Fibroblast of pulmonary artery (primary cell): Measurements from ENCODE around the gene FANCL.
"Not testable (repeated sequence)": the region's sequence is repeated elsewhere in the genome, so short reads cannot be mapped to it uniquely, and the experiment has no call there.

Source experiments
- DNase-seq: peaks from one replicate; pipeline ENCODE4 v3.0.0-alpha.2; 2010; ENCODE audit warnings: low read depth
- H3K4me3 ChIP-seq: replicated peaks from 2 replicates; pipeline ENCODE4 v1.5.1; 2011; ENCODE audit warnings: low read depth, mild to moderate bottlenecking, control low read depth, low read length, moderate library complexity
- TF ChIP-seq, protein P1 (sequence below): IDR thresholded peaks from 2 replicates; pipeline ENCODE4 v1.5.1; 2011; ENCODE audit warnings: mild to moderate bottlenecking, control low read depth, low read length, inconsistent platforms; ENCODE audit errors: missing control alignments

Gene FANCL

DNA sequence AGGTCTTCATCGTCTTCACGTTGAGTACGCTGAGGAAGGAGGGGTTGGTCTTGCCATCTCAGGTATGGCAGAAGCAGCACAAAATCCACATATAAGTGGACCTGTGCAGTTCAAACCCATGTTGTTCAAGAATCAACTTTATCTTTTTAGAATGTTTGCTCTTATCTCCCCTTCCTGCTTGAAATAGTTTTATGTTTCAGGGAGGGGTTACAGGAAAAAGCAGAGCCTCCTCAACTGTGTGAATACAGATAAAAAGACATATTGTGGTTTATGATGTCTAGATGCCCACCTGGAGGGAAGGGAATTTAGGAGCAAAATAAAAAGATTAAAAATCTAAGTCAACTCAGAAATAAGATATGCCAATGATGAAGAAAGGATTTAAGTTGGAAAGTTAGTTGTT, 118.6 kb downstream of the FANCL start:
- TF ChIP-seq, protein P1, sequence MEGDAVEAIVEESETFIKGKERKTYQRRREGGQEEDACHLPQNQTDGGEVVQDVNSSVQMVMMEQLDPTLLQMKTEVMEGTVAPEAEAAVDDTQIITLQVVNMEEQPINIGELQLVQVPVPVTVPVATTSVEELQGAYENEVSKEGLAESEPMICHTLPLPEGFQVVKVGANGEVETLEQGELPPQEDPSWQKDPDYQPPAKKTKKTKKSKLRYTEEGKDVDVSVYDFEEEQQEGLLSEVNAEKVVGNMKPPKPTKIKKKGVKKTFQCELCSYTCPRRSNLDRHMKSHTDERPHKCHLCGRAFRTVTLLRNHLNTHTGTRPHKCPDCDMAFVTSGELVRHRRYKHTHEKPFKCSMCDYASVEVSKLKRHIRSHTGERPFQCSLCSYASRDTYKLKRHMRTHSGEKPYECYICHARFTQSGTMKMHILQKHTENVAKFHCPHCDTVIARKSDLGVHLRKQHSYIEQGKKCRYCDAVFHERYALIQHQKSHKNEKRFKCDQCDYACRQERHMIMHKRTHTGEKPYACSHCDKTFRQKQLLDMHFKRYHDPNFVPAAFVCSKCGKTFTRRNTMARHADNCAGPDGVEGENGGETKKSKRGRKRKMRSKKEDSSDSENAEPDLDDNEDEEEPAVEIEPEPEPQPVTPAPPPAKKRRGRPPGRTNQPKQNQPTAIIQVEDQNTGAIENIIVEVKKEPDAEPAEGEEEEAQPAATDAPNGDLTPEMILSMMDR, result no peak
- DNase-seq, result no peak

DNA sequence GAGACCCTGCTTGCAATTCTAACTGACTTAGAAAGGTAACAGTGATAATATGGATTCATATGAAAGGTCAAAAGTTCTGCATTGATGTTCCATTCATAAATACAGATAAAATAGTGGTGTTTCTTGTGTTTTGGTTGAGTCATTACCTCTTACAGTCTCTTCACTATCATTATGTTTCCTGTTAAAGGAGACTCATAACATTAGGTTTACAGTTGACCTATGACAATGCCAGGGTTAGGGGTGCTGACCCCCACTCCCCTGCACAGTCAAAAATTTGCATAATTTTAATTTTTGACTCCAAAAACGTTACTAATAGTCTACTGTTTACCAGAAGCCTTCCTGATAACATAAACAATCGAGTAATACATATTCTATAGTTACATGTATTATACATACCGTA, 119.1 kb downstream of the FANCL start:
- no peak for DNase-seq
- TF ChIP-seq, protein P1, result no peak
- H3K4me3 ChIP-seq, result no peak overlapping the region

More for the DNA sequence above, 118.6 kb downstream of the FANCL start:
- no peak overlapping the region for H3K4me3 ChIP-seq

DNA sequence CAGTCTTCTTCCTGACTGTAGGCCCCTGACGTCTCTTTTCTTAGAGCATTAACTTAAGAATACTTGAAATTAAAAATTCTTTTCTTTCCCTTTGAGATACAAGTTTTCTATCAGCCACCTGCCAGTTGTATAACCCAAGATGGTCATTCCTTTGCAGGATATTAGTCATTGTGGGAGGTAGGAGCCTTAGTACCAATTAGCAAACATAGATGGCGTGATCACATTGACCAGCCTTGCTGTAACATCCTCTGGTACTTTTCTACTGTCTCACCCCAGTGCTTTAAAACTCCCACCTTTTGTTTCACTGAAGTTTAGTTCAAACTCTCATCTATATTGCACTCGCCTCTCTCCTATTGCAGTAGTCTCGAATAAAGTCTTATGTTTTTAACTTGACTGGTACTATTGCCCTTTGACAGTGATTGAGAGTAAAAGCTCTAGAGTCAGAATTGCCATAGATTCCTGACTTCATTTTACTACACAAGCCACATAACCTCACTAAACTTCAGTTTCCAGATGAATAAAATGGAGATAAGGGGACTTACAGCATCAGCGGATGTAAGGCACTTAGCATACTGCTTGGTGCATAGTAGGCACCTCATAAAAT, 120.4 kb downstream of the FANCL start:
- no peak for DNase-seq
- no peak overlapping the region for H3K4me3 ChIP-seq
- TF ChIP-seq, protein P1, result no peak

DNA sequence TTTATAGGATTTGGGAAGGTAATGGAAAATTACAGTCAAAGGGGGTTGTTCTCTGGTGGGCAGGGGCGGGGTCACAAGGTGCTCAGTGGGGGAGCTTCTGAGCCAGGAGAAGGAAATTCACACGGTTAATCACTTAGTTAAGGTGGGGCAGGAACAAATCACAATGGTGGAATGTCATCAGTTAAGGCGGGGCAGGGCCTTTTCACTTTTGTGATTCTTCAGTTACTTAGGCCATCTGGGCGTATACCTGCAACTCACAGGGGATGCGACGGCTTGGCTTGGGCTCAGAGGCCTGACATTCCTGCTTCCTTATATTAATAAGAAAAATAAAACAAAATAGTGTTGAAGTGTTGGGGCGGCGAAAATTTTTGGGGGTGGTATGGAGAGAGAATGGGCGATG, 127.6 kb downstream of the FANCL start:
- not testable (repeated sequence) for H3K4me3 ChIP-seq, DNase-seq

DNA sequence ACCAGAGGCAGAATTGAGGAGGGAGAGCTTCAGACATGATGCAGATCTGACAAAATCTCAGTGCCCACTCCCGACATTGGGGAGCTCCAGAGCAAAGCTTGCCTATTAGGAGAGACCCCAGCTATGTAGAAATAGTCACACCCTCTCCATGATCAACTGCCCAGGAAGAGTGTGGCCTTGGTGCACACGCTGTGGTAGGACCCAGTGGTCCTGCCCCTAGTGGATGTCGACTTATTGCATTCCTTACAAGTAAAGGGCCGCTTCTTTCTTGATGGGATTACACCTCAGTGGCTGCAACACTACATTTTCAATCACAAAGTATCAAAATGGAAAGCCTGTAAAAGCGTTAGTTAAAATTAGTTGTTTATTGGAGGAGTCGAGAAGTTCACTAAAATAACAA, 130.4 kb downstream of the FANCL start:
- H3K4me3 ChIP-seq, result no peak overlapping the region
- TF ChIP-seq, protein P1, result no peak
- no peak for DNase-seq

DNA sequence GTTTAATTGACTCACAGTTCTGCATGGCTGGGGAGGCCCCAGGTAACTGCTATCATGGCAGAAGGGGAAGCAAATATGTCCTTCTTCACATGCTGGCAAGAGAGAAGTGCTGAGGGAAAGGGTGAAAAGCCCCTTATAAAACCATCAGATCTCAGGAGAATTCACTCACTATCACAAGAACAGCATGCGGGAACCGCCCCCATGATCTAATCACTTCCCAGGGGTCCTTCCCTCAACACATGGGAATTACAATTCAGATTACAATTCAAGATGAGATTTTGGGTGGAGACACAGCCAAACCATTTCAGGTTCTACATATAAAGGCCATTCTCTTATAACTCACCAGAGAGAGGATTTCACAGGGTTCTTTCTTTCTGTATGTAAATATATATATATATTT, 131.6 kb downstream of the FANCL start:
- no peak overlapping the region for H3K4me3 ChIP-seq
- TF ChIP-seq, protein P1, result no peak
- no peak for DNase-seq
